Activated T-cell treated with anti-CD3 and anti-CD28 coated beads for 24 hours (primary cell): Measurements from ENCODE around the gene MRPS34.
"Not testable (repeated sequence)": the region's sequence is repeated elsewhere in the genome, so short reads cannot be mapped to it uniquely, and the experiment has no call there.

Source experiments
- DNase-seq: peaks from one replicate; pipeline ENCODE4 v3.0.0-alpha.2; 2020; ENCODE audit warnings: low read depth

The MRPS34 gene

GRCh38 chr16:1749152-1750117, 23.5 kb downstream of the MRPS34 start:
- no peak for DNase-seq

DNA sequence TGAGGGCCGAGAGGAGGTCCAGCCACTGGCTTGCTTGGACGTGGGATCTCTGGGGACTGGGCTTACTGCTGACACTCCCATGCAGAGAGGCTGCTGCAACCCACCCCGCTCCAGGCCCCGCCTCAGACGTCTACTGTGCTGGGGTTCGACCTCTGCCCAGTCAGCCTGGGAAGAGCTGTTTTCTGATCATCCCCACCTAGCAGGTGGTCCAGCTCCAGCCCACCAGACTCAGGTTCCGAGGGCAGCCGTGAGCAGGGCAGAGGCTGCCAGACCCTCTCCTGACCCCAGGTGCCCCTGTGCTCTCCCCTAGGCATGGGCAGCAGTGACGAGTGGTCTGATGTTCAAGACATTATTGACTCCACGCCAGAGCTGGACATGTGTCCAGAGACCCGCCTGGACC, 25.0 kb downstream of the MRPS34 start:
- no peak for DNase-seq

DNA sequence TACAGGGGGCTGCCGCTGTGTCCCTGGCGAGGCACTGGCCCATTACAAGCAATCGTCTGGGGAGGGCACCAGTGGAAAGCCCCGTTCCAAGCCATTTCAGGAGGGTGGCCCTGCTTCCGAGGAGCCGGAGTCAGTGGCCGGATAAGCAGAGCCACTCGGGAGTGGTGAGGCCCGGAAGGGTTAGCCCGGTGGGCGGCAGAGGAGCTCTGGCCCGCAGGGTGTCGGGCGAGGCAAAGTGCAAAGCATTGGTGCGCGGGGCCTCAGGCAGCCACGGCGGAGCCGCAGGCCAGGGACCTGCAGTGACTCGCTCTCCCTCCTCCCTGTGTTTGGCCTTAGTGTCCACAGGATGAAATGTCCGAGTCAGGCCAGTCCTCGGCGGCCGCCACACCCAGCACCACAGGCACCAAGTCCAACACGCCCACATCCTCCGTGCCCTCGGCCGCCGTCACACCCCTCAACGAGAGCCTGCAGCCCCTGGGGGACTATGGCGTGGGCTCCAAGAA, 26.2 kb downstream of the MRPS34 start:
- DNase-seq = no peak

DNA sequence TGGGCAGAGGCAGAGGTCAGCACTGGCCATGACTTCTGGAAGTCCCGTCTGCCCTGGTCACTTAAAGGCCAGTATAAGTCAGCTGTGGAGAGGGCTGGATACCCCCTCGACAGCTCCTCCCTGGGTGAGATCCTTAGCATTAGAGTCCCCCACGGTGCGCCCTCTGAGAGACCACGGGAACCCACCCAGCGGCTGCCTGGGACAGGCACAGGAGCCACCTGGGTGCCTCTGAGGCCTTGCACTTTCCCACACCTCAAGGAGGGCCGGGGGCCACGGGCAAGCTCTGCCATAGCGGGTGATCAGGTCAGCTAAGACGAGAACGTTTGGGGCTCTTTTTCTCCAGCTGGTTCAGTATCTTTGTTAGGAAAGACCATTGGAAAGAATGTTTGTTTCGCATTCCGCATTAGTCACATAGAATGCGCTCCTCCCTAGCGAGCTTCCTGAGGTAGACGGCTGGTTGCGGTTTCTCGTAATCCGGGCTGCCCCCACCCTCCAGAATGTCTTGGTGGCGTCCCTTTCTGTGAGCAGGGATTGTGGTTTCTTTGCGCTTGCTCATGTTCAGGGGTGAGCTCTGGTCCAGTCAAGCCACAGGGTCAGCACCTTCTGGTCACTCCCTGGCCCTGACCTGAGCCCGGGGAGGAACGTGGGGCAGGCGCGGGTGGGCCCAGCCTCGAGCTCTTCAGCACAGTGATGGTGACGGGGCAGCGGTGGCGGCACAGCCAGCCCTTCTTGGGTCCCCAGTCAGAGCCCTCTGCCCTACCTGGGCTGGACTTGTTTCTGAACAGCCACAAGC, 26.8 kb downstream of the MRPS34 start:
- no peak for DNase-seq

- no peak for DNase-seq
Observed at GRCh38 chr16:1745181-1745899, 27.6 kb downstream of the MRPS34 start.

GRCh38 chr16:1744338-1744840, 28.5 kb downstream of the MRPS34 start:
- DNase-seq = no peak

DNA sequence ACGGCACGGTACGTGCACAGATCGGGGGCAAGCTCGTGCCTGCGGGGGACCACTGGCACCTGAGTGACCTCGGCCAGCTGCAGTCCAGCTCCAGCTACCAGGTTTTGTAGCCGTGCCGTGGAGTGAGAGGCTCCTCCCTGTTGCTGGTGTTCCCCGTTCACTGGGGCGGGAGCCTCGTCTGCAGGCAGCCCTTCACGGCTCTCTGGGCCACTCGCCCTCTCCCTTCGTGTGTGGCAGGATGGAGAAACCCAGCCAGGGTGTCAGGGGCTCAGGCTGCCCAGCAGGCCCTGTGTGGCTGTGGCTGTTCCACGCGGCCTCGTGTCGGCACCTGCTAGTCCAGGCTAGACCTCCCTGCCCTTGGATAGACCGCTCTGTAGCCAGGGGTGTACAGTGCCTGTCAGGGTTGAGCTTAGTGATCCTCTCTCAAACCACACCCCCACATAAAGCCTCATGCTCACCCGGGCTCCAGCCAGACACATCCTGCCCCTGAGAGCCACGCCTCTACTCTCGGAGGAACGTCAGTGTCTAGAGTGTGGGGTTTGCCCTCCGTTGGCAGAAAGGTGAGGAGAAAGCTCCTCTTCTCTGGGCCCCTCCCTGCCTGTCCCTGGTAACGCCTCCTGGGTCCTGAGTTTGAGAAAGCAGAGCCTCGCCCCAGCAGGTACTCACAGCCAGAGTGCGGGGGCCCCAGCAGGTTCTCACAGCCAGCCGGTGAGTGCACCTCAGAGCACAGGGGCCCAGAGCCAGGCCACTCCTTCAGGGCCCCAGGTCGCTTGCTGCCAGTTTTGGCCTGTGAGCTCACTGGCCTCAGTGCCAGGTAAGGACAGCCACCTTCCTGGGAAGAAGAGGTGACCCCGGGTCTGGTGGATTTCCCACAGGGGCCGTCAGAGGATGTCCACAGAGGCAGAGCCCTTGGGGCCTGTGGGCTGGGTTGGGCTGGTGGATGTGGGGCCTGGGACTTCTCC, 29.3 kb downstream of the MRPS34 start:
- DNase-seq = no peak

DNA sequence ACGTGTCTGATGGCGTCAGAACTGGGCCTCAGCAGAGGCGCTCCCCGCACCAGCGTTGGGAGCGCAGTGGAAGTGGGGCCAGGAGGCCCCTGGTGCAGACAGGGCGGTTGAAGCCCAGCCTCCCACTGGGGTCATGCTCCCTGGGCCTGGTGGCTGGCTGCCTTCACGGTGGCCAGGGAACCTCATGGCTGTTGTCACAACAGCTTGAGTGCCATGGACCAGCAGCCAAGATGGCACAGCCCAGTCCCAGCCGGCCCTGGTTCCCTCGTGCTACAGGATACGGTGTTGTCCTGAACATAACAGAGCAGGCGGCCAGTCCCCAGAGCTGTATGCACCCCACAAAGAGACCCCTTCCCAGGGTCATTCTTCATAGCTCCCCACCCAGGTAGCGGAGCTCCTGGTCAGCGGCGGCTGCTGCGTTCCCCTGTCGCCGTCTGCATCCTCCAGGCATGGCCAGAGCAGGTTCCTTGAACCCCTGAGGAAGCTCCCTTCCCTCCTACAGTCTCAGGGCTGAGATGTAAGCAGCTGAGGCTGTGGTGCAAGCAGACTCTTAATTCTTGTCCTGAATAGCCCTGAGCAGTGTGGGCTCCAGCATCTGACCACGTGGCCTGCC, 31.3 kb downstream of the MRPS34 start:
- DNase-seq = no peak

GRCh38 chr16:1740781-1741490, 32.0 kb downstream of the MRPS34 start:
- no peak for DNase-seq

DNA sequence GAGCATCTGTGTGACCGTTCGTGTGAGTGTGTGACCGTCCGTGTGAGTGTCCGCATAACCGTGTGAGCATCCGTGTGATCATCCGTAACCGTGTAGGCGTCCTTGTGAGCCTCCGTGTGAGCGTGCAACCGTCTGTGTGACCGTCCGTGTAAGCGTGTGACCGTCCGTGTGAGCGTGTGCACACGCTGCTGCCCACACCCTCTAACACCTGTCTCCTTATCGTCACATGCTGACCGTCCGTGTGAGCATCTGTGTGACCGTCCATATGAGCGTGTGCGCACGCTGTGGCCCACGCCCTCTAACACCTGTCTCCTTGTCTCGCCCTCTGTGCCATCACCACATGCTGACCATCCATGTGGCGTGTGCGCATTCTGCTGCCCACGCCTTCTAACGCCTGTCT, 32.7 kb downstream of the MRPS34 start:
- DNase-seq = no peak

- DNase-seq = no peak
Observed at GRCh38 chr16:1734816-1735215, 38.1 kb downstream of the MRPS34 start.

- DNase-seq = no peak
Observed at GRCh38 chr16:1734123-1734522, 38.8 kb downstream of the MRPS34 start.

- DNase-seq = not testable (repeated sequence)
Observed at GRCh38 chr16:1732551-1732987, 40.4 kb downstream of the MRPS34 start.

DNA sequence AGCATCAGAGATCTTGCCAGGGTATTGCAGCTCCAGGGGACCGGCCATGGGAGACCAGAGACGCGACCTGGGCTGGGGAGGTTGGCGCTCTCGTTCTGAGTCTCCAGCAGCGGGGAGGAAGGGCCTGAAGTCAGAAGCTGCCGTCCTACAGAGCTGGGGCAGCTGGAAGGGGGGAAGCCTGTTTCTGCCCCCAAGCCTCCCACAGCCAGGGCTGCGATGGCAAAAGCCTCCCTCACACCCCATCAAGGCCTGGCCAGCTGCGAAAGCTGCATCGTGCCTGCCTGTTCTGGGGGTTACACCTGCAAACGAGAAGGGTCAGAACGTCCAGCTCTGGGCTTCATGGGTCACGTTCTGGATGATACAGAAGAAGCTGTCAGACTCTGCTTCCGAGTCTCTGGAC, 40.9 kb downstream of the MRPS34 start:
- DNase-seq = no peak

- no peak for DNase-seq
Observed at GRCh38 chr16:1731603-1732002, 41.3 kb downstream of the MRPS34 start.

DNA sequence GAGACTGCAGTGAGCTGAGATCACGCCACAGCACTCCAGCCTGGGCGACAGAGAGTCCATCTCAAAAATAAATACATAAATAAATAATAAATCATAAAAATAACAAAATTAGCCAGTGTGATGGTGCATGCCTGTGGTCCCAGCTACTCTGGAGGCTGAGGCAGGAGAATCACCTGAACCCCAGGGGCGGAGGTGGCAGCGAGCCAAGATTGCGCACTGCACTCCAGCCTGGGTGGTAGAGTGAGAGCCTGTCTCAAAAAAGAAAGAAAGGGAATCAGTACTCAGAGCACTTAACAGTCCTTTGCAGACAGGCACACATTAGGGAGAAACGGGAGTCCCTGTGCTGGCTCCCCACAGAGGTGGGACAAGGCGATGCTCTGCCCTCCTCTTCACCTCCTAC, 41.9 kb downstream of the MRPS34 start:
- no peak for DNase-seq

DNA sequence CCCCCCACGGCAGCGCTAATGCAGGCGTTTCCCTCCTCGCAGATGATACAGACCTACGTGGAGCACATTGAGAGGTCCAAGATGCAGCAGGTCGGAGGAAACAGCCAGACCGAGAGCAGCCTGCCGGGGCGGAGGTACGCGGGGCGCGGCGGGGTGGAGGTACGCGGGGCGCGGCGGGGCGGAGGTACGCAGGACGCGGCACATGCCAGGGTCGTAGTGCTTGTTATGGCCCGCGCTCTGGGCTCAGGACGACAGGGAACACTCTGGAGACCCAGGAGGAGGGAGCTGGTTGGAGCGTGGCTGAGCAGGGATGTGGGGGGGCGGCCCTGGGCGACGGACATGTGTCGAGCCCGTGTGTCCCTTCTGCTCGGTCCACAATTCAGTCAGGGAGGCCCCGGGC, 43.5 kb downstream of the MRPS34 start:
- no peak for DNase-seq

- DNase-seq = no peak
Observed at GRCh38 chr16:1729026-1729425, 43.9 kb downstream of the MRPS34 start.
